ENCODE data around the gene HDAC4.

DNA sequence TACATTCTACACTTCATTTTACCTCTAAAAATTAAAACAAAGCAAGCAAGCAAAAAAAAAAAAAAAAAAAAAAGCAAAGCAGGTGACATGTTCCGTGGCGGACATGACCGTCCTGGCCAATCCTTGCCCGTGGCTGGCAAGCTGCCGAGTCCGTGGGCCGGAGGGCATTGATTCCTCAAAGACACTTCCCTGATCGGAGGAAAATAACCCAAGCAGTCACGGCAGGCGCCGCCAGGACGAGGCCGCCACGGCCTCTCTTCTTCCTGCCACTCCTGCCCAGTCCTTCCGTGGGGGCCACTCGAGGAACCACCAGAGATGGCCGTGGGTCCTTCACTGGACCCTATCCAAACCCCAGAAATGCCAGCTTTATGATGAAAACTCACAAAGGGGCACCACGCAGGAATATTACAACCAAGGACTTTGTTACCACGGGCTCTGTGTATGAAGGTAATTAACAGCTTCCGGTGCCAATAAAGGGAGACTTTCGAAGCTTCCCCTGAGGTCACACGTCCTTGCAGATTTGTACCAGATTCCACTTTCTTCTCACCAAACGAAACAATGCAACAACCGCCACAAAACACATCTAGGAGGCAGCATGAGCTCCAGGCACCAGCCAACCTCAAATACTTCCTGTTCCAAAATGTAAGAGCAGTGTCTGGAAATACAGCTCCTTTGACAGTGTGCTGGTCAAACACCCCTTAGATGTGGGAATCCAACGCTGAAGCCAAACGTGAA, 170.3 kb downstream of the HDAC4 start:
- TF ChIP-seq, protein P1, sequence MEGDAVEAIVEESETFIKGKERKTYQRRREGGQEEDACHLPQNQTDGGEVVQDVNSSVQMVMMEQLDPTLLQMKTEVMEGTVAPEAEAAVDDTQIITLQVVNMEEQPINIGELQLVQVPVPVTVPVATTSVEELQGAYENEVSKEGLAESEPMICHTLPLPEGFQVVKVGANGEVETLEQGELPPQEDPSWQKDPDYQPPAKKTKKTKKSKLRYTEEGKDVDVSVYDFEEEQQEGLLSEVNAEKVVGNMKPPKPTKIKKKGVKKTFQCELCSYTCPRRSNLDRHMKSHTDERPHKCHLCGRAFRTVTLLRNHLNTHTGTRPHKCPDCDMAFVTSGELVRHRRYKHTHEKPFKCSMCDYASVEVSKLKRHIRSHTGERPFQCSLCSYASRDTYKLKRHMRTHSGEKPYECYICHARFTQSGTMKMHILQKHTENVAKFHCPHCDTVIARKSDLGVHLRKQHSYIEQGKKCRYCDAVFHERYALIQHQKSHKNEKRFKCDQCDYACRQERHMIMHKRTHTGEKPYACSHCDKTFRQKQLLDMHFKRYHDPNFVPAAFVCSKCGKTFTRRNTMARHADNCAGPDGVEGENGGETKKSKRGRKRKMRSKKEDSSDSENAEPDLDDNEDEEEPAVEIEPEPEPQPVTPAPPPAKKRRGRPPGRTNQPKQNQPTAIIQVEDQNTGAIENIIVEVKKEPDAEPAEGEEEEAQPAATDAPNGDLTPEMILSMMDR (conservative IDR thresholded peaks at IDR 0.05; ENCODE audit: low read depth, low read length): no peak
- TF ChIP-seq RCOR1 (IDR thresholded peaks at IDR 0.05; ENCODE audit: insufficient replicate concordance, low read length) (no peak), POLR2A (IDR thresholded peaks at IDR 0.05; ENCODE audit: low read depth, low read length) (no peak), RAD21 (IDR thresholded peaks at IDR 0.05; ENCODE audit: low read length) (no peak), BHLHE40 (IDR thresholded peaks at IDR 0.05; ENCODE audit: low read depth, low read length) (no peak), RFX5 (IDR thresholded peaks at IDR 0.05; ENCODE audit: low read depth, low read length) (no peak), SMC3 (IDR thresholded peaks at IDR 0.05; ENCODE audit: low read depth, low read length) (no peak), CEBPB (IDR thresholded peaks at IDR 0.05; ENCODE audit: low read depth, low read length) (no peak), FOS (IDR thresholded peaks at IDR 0.05; ENCODE audit: low read depth, low read length) (no peak), MXI1 (IDR thresholded peaks at IDR 0.05; ENCODE audit: borderline replicate concordance, low read depth, low read length) (no peak), MAZ (IDR thresholded peaks at IDR 0.05; ENCODE audit: borderline replicate concordance, low read depth, low read length) (no peak), USF2 (IDR thresholded peaks at IDR 0.05; ENCODE audit: low read depth, low read length) (no peak), MAFK (IDR thresholded peaks at IDR 0.05; ENCODE audit: low read depth, low read length) (no peak)
- TF ChIP-seq, protein P2, sequence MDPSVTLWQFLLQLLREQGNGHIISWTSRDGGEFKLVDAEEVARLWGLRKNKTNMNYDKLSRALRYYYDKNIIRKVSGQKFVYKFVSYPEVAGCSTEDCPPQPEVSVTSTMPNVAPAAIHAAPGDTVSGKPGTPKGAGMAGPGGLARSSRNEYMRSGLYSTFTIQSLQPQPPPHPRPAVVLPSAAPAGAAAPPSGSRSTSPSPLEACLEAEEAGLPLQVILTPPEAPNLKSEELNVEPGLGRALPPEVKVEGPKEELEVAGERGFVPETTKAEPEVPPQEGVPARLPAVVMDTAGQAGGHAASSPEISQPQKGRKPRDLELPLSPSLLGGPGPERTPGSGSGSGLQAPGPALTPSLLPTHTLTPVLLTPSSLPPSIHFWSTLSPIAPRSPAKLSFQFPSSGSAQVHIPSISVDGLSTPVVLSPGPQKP (IDR thresholded peaks at IDR 0.05; ENCODE audit: borderline replicate concordance, low read depth, low read length): no peak

Data from IMR-90 (cell line).